ENCODE measurements around the gene GIPC2.

GRCh38 chr1:78040484-78041089 is 5.2 kb upstream of the GIPC2 start:
- TF ChIP-seq POLR2A (IDR thresholded peaks at IDR 0.05; ENCODE audit: low read depth, low read length), result no peak
- TF ChIP-seq TAF1 (IDR thresholded peaks at IDR 0.05; ENCODE audit: low read depth, low read length), result no peak
- no peak for TF ChIP-seq POLR2AphosphoS5 (IDR thresholded peaks at IDR 0.05; ENCODE audit: low read depth, low read length)

Measured in GM12891 (cell line).